Osteoblast (primary cell): ENCODE measurements around the gene BEX3. TPM values are rescaled to one million over a fixed set of nuclear protein-coding genes. Genes with fewer than 3 reads are reported as not detected.
A peak's percentile ranks its signal among the peaks of the same experiment; 100 is the strongest.

ENCODE experiments used
- DNase-seq: peaks from one replicate; pipeline ENCODE4 v3.0.0; 2011; ENCODE audit warnings: low spot score, mixed read lengths; ENCODE audit not compliant: insufficient read length; ENCODE audit errors: missing footprints
- H2AFZ ChIP-seq: 2 replicates; pipeline ENCODE4 v1.6.0; 2011; ENCODE audit warnings: mild to moderate bottlenecking, low read length
- H3K27ac ChIP-seq: 2 replicates; pipeline ENCODE4 v1.5.1; 2011; ENCODE audit warnings: mild to moderate bottlenecking, low read depth, low read length, moderate library complexity
- H3K27me3 ChIP-seq: 2 replicates; pipeline ENCODE4 v1.6.0; 2012; ENCODE audit warnings: mild to moderate bottlenecking, control low read depth, inconsistent platforms, low read length, moderate library complexity; ENCODE audit not compliant: insufficient read depth
- H3K36me3 ChIP-seq: 2 replicates; pipeline ENCODE4 v1.5.1; 2011; ENCODE audit warnings: mild to moderate bottlenecking, low read length, control low read depth, moderate library complexity; ENCODE audit not compliant: insufficient read depth
- H3K4me1 ChIP-seq: 2 replicates; pipeline ENCODE4 v1.5.1; 2011; ENCODE audit warnings: mild to moderate bottlenecking, low read length, control low read depth, moderate library complexity; ENCODE audit not compliant: insufficient read depth
- H3K4me2 ChIP-seq: 2 replicates; pipeline ENCODE4 v1.6.0; 2011; ENCODE audit warnings: mild to moderate bottlenecking, low read length; ENCODE audit not compliant: insufficient read depth
- H3K4me3 ChIP-seq: fragments of 200-600 bp; sonication (generic); 3 replicates; pipeline ENCODE4 v1.5.1; 2012; ENCODE audit warnings: mild to moderate bottlenecking, low read length, inconsistent platforms; ENCODE audit not compliant: insufficient read depth
- H3K79me2 ChIP-seq: 2 replicates; pipeline ENCODE4 v1.6.0; 2012; ENCODE audit warnings: mild to moderate bottlenecking, low read length, control low read depth, inconsistent platforms; ENCODE audit not compliant: insufficient read depth
- H3K9me3 ChIP-seq: 2 replicates; pipeline ENCODE4 v1.5.1; 2011; ENCODE audit warnings: low read depth, low read length, control low read depth
- H4K20me1 ChIP-seq: 2 replicates; pipeline ENCODE4 v1.6.0; 2012; ENCODE audit warnings: mild to moderate bottlenecking, low read length, control low read depth; ENCODE audit not compliant: insufficient read depth
- CTCF ChIP-seq: IDR thresholded peaks from 2 replicates; pipeline ENCODE4 v1.5.1; 2011; ENCODE audit warnings: mild to moderate bottlenecking, low read depth, low read length, moderate library complexity; ENCODE audit errors: extremely low read depth
- total RNA-seq: library from RNA; depleted of rRNA; stranded (reverse); fragments of >200 nt; gene quantifications from 2 replicates; pipeline ENCODE4 v1.2.3, GENCODE V29; 2012

BEX3 gene
- total RNA-seq, 1 donor, result 150 TPM

DNA sequence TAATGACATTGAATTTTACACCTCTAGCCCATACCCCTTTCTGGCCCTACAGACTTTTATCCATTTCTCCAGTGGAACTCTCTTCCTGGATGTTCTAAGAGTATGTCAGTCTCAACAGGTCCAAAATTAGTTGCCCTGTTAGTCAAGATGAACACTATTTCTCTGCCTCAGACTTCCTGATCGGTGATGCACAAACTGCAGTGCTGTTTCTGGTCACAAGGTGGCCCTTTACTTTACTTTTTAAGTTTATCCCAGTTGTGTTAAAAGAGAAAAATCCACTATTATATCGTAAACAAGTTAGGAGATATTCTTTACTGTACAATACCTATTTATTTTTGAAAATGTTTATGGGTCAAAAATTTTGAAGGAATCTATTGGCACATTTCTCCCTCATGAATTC is 33.2 kb upstream of the BEX3 start:
- no peaks in the 10 kb centered on the region for H3K79me2 ChIP-seq
- TF ChIP-seq CTCF, result peak; percentile 68
- no peaks in the 10 kb centered on the region for H3K36me3 ChIP-seq
- H4K20me1 ChIP-seq, result no peaks in the 10 kb centered on the region
- peak; percentile 82 for DNase-seq
- peak overlapping the region; percentile 9 for H3K4me2 ChIP-seq
- H3K27me3 ChIP-seq, result peaks cover 28% of the 10 kb centered on the region
- H2AFZ ChIP-seq, result peak overlapping the region; percentile 54
- H3K9me3 ChIP-seq, result no peaks in the 10 kb centered on the region
- H3K4me1 ChIP-seq, result no peaks in the 10 kb centered on the region
- no peak overlapping the region for H3K27ac ChIP-seq
- H3K4me3 ChIP-seq, result no peak overlapping the region

DNA sequence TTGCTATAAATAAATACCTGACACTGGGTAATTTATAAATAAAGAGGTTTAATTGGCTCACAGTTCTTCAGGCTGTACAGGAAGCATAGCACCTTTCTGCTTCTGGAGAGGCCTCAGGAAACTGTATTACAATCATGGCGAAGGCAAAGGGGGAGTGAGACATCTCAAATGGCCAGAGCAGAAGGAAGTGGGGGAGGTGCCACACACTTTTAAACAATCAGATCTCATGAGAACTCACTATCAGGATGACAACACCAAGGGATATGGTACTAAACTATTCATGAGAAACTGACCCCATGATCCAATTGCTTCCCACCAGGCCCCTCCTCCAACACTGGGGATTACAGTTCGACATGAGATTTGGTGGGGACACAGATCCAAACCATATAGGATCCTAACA is 31.7 kb upstream of the BEX3 start:
- Histone ChIP-seq H3K27ac (no peak overlapping the region), H3K9me3 (no peaks in the 10 kb centered on the region), H3K79me2 (no peaks in the 10 kb centered on the region), H3K4me3 (no peak overlapping the region), H3K4me2 (no peak overlapping the region), H2AFZ (no peak overlapping the region), H3K36me3 (no peaks in the 10 kb centered on the region), H3K4me1 (no peaks in the 10 kb centered on the region), H3K27me3 (peaks cover 22% of the 10 kb centered on the region), H4K20me1 (no peaks in the 10 kb centered on the region)
- no peak for TF ChIP-seq CTCF
- no peak for DNase-seq

DNA sequence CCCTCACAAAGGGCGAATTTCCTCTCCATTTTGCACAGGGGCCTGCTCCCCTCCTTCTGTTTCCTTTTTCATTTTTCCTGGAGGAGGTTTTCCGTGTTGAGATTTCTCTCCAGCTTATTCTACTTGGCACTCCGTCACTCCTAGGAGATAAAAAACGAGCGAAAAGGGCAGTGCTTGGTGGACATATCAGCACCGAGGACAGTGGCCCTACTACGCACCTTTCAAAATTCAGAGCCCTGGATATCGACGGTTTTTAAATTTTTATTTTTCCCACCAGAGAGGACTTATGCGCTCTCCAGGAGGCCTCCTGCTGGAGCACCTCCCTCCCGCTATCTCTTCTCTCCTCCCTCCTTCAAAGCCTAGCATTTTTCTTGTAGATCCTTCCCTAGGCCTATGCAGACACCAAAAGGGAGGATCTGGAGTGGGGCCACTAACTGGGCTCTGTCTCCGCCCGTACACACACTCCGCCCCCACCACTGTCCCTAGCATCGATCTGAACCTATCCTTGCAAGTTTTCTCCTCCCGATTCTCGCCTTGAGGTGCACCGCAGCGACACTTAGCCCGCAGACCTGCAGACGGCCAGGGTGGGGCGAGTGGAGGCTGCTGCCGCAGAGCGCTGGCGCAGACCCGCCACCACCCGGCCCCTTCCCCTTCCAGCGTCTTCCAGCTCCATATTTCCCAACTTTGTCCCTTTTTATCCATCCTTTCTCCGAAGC is 28.5 kb upstream of the BEX3 start:
- TF ChIP-seq CTCF, result no peak
- no peaks in the 10 kb centered on the region for H3K36me3 ChIP-seq
- H2AFZ ChIP-seq, result no peak overlapping the region
- peak overlapping the region; percentile 25 for H3K4me2 ChIP-seq
- H3K79me2 ChIP-seq, result no peaks in the 10 kb centered on the region
- DNase-seq, result no peak
- H4K20me1 ChIP-seq, result no peaks in the 10 kb centered on the region
- peaks cover 8% of the 10 kb centered on the region for H3K27me3 ChIP-seq
- no peak overlapping the region for H3K27ac ChIP-seq
- no peak overlapping the region for H3K4me3 ChIP-seq
- no peaks in the 10 kb centered on the region for H3K9me3 ChIP-seq
- H3K4me1 ChIP-seq, result no peaks in the 10 kb centered on the region

- no peaks in the 10 kb centered on the region for H3K4me1 ChIP-seq
- no peaks in the 10 kb centered on the region for H3K27me3 ChIP-seq
- no peak for TF ChIP-seq CTCF
- H3K9me3 ChIP-seq, result no peaks in the 10 kb centered on the region
- peak; percentile 69 for DNase-seq
- peak within 1 kb of the TSS; percentile 52 for H3K4me2 ChIP-seq
- peak within 1 kb of the TSS; percentile 83 for H2AFZ ChIP-seq
- peak within 1 kb of the TSS; percentile 97 for H3K27ac ChIP-seq
- H3K4me3 ChIP-seq, result peak within 1 kb of the TSS; percentile 86
- no peaks in the 10 kb centered on the region for H4K20me1 ChIP-seq
- H3K36me3 ChIP-seq, result no peaks in the 10 kb centered on the region
- H3K79me2 ChIP-seq, result peaks cover 22% of the 10 kb centered on the region
These were observed 20.1 kb upstream of the BEX3 start, which contains the start of gene TCEAL9 for GRCh38 chrX:103356130-103356798. TCEAL9 (plus strand) TSS chrX:103356506; CDS start chrX:103357685, 1,179 bp downstream.
